HCT116 (cell line): ENCODE results near the gene ABHD10. TPM values are rescaled to one million over a fixed set of nuclear protein-coding genes. Genes with fewer than 3 reads are reported as not detected.

Source experiments
- ATAC-seq: fragments of 200-7000 bp; cut with Tn5 transposase; 2 replicates; pipeline ENCODE4 v1.9.1; 2020; ENCODE audit warnings: mild to moderate bottlenecking, moderate library complexity
- BruUV-seq: library from RNA; stranded (reverse); fragments of 400-500 nt; replicated peaks from 2 replicates; lab custom pipeline; 2021; lab: Mats Ljungman, UMichigan
- CTCF ChIA-PET: fragments of 300-600 bp; sonication (Branson Sonifier 250); formaldehyde crosslinking; loops from one replicate; lab custom pipeline; 2021; ENCODE audit warnings: antibody characterized with exemption; lab: Charles Lee
- POLR2A ChIA-PET: fragments of 300-600, 350-600 bp; sonication (Branson Sonifier 250); formaldehyde crosslinking; loops from one replicate; lab custom pipeline; 2021; ENCODE audit warnings: antibody characterized with exemption; lab: Charles Lee
- RAD21 ChIA-PET, 2 experiments: fragments of 300-600 bp; sonication (Branson Sonifier 250); formaldehyde crosslinking; loops; one replicate each; lab custom pipeline; 2023; ENCODE audit warnings: low total read pairs in 2 of 2; ENCODE audit not compliant: uncharacterized antibody in 2 of 2, unreplicated experiment in 2 of 2, low non-redundant PET in 1 of 2; lab: Charles Lee
- DNase-seq: peaks from one replicate; pipeline ENCODE4 v3.0.0-alpha.2; 2010; ENCODE audit warnings: low read depth, low spot score
- H2AFZ ChIP-seq: fragments of 200-600 bp; shearing (Covaris generic), sonication (generic); 2 replicates; pipeline ENCODE4 v1.6.1; 2017; ENCODE audit warnings: low read depth, mixed run types, mixed read lengths, antibody characterized with exemption, low read length; ENCODE audit not compliant: poor library complexity, severe bottlenecking
- H3K27ac ChIP-seq: 2 replicates; pipeline ENCODE4 v1.5.1; 2012; ENCODE audit warnings: low read depth, low read length
- H3K27me3 ChIP-seq: fragments of 200-600 bp; sonication (generic); 2 replicates; pipeline ENCODE4 v1.6.1; 2016; ENCODE audit warnings: mixed run types, low read length, mixed read lengths; ENCODE audit not compliant: insufficient read depth
- H3K36me3 ChIP-seq, 2 experiments: fragments of 200-500 bp in 1 of 2; fragments of 200-600 bp in 1 of 2; sonication (Bioruptor generic) in 1 of 2; sonication (generic) in 1 of 2; 2 replicates each; pipeline versions ENCODE4 v1.5.1 to v1.6.1; 2014 to 2016; ENCODE audit warnings: low read length in 2 of 2, inconsistent platforms in 1 of 2, mixed read lengths in 1 of 2, mixed run types in 1 of 2; ENCODE audit not compliant: insufficient read depth in 2 of 2, control insufficient read depth in 1 of 2
- H3K4me1 ChIP-seq, 2 experiments: fragments of 200-600 bp in 1 of 2; sonication (generic) in 1 of 2; 2 replicates each; pipeline versions ENCODE4 v1.5.1 to v1.6.1; 2012 to 2017; ENCODE audit warnings: low read length in 2 of 2, inconsistent platforms in 1 of 2, mild to moderate bottlenecking in 1 of 2, mixed read lengths in 1 of 2, mixed run types in 1 of 2, moderate library complexity in 1 of 2; ENCODE audit not compliant: insufficient read depth in 2 of 2, control insufficient read depth in 1 of 2
- H3K4me2 ChIP-seq: fragments of 200-600 bp; sonication (generic); 2 replicates; pipeline ENCODE4 v1.6.1; 2017; ENCODE audit warnings: mixed run types, low read length, mixed read lengths
- H3K4me3 ChIP-seq, 2 experiments: fragments of 200-600 bp in 1 of 2; sonication (generic) in 1 of 2; replicated peaks in 1 of 2; 2 replicates each; pipeline ENCODE4 v1.5.1; 2011 to 2016; ENCODE audit warnings: low read length in 2 of 2, control low read depth in 1 of 2, low read depth in 1 of 2, mild to moderate bottlenecking in 1 of 2, mixed read lengths in 1 of 2, mixed run types in 1 of 2
- H3K79me2 ChIP-seq: fragments of 200-600 bp; sonication (generic); 2 replicates; pipeline ENCODE4 v1.6.1; 2017; ENCODE audit warnings: mild to moderate bottlenecking, mixed run types, low read length, moderate library complexity, mixed read lengths; ENCODE audit not compliant: insufficient read depth
- H3K9ac ChIP-seq: fragments of 200-600 bp; sonication (generic); 2 replicates; pipeline ENCODE4 v1.6.1; 2016; ENCODE audit warnings: low read length, mixed read lengths
- H3K9me2 ChIP-seq: fragments of 200-600 bp; sonication (generic), shearing (Covaris generic); 2 replicates; pipeline ENCODE4 v1.6.1; 2017; ENCODE audit warnings: mixed run types, mild to moderate bottlenecking, moderate library complexity; ENCODE audit not compliant: insufficient read depth
- H3K9me3 ChIP-seq, 2 experiments: fragments of 200-500 bp in 1 of 2; fragments of 200-600 bp in 1 of 2; sonication (Bioruptor generic) in 1 of 2; sonication (generic) in 1 of 2; 2 replicates each; pipeline ENCODE4 v1.6.1; 2014 to 2017; ENCODE audit warnings: low read length in 2 of 2, mixed read lengths in 2 of 2, inconsistent platforms in 1 of 2, low read depth in 1 of 2, mild to moderate bottlenecking in 1 of 2, mixed run types in 1 of 2, moderate library complexity in 1 of 2; ENCODE audit not compliant: control insufficient read depth in 1 of 2, insufficient read depth in 1 of 2
- H4K20me1 ChIP-seq: fragments of 200-600 bp; sonication (generic), shearing (Covaris generic); 2 replicates; pipeline ENCODE4 v1.6.1; 2017; ENCODE audit warnings: mixed run types, mild to moderate bottlenecking, moderate library complexity; ENCODE audit not compliant: insufficient read depth
- EZH2 ChIP-seq: fragments of 200-600 bp; sonication (generic); IDR thresholded peaks from 2 replicates; pipeline ENCODE4 v1.6.1; 2017; ENCODE audit warnings: antibody characterized with exemption, mixed run types
- FOSL1 ChIP-seq: IDR thresholded peaks from 2 replicates; pipeline ENCODE4 v1.6.1; 2012; ENCODE audit warnings: low read depth
- JUND ChIP-seq: IDR thresholded peaks from 2 replicates; pipeline ENCODE4 v1.6.1; 2012
- POLR2AphosphoS5 ChIP-seq: IDR thresholded peaks from 2 replicates; pipeline ENCODE4 v1.6.1; 2011; ENCODE audit warnings: mild to moderate bottlenecking, low read depth, low read length, moderate library complexity
- RAD21 ChIP-seq: IDR thresholded peaks from 2 replicates; pipeline ENCODE4 v1.6.1; 2012; ENCODE audit warnings: low read depth, mild to moderate bottlenecking
- ZFX ChIP-seq: fragments of 450-650 bp; IDR thresholded peaks from 2 replicates; pipeline ENCODE4 v1.6.1; 2017
- ZNF274 ChIP-seq: fragments of 200-500 bp; sonication (Bioruptor generic); IDR thresholded peaks from 2 replicates; pipeline ENCODE4 v1.6.1; 2014; ENCODE audit warnings: mild to moderate bottlenecking, low read depth, low read length, inconsistent platforms
- intact Hi-C: fragments of 100-400 bp; cut with micrococcal nuclease; formaldehyde crosslinking; loops from 2 replicates; pipeline ENCODE4 v1.10.0; 2022
- total RNA-seq: library from RNA; stranded (reverse); gene quantifications from one replicate; pipeline ENCODE4 v1.2.1, GENCODE V29; 2021; ENCODE audit not compliant: unreplicated experiment
- TF ChIP-seq, protein P1 (sequence below): IDR thresholded peaks from 2 replicates; pipeline ENCODE4 v1.6.1; 2011; ENCODE audit warnings: mild to moderate bottlenecking, low read length, moderate library complexity; ENCODE audit not compliant: insufficient replicate concordance; ENCODE audit errors: extremely low read depth
- TF ChIP-seq, protein P2 (sequence below): IDR thresholded peaks from 2 replicates; pipeline ENCODE4 v1.6.1; 2012

ABHD10 gene
- total RNA-seq, 1 experiment from 2014 or later, result 295 TPM

DNA sequence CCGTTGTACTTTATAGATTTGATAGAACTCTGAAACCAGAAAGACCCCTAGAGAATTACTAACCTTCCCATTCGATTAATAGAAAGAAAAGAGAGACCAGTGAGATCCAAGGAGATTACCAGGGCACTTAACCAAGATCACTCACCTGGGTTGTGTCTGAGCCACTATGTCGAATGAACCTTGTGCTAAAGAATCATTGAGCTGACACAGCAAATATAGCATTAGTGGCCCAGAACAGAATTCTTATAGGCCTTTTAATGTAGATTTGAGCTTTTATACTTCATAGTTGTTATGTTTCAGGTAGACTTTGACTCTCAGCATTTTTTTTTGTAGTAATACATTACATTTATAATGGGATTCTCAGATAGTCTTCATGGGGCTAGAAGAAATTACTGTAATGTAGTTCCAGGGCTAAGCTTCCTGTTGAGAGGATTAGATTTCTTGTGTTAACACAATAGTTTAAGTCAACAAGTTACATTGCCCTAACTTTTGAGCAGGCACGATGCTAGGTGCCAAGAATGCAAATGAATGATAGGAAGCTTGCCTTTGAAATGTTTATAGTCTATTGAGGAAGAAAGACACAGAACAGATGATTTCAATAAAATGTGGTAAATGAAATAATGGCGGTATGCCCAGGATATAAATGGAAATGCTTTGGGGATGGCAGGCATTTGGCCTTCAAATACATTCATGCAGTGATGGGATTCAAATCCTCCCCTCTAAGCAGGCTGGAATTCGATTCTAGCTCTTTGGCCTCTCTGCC is 24.4 kb upstream of the ABHD10 start (continued):
- TF ChIP-seq EZH2, result no peak
- TF ChIP-seq, protein P1, sequence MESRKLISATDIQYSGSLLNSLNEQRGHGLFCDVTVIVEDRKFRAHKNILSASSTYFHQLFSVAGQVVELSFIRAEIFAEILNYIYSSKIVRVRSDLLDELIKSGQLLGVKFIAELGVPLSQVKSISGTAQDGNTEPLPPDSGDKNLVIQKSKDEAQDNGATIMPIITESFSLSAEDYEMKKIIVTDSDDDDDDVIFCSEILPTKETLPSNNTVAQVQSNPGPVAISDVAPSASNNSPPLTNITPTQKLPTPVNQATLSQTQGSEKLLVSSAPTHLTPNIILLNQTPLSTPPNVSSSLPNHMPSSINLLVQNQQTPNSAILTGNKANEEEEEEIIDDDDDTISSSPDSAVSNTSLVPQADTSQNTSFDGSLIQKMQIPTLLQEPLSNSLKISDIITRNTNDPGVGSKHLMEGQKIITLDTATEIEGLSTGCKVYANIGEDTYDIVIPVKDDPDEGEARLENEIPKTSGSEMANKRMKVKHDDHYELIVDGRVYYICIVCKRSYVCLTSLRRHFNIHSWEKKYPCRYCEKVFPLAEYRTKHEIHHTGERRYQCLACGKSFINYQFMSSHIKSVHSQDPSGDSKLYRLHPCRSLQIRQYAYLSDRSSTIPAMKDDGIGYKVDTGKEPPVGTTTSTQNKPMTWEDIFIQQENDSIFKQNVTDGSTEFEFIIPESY, result no peak
- no peak for TF ChIP-seq POLR2AphosphoS5
- no peak for TF ChIP-seq ZNF274
- TF ChIP-seq, protein P2, sequence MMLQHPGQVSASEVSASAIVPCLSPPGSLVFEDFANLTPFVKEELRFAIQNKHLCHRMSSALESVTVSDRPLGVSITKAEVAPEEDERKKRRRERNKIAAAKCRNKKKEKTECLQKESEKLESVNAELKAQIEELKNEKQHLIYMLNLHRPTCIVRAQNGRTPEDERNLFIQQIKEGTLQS, result no peak
- TF ChIP-seq ZFX, result no peak

DNA sequence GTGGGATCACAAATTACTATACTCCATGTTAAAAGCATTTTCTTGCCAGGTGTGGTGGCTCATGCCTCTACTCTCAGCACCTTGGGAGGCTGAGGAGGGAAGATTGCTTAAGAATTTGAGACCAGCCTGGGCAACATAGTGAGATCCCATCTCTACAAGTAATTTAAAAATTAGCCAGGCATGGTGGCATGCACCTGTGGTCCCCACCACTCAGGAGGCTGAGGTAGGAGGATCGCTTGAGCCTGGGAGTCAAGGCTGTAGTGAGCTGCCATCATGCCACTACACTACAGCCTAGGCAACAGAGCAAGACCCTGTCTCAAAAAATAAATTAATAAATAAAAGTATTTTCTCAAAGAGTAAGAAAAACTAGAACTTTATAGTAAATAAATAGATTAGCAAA is 22.9 kb upstream of the ABHD10 start:
- H3K27me3 ChIP-seq, result no peaks in the 10 kb centered on the region
- H3K9ac ChIP-seq, result no peak overlapping the region
- no TSS peak for BruUV-seq
- H3K27ac ChIP-seq, result peak overlapping the region; percentile 85
- DNase-seq, result no peak
- TF ChIP-seq RAD21, result no peak
- TF ChIP-seq, protein P2, result no peak
- TF ChIP-seq FOSL1, result no peak
- TF ChIP-seq JUND, result no peak
- no peaks in the 10 kb centered on the region for H4K20me1 ChIP-seq
- intact Hi-C loops, result no loop called here
- CTCF ChIA-PET, result interaction anchor here (0.7 to 1.8 kb wide), 3 partner anchors 11 to 61 kb away, joined by 3 to 4 read pairs (median 3); partner anchors contain the start of gene ABHD10
- POLR2A ChIA-PET, result interaction anchor here (0.8 to 2.2 kb wide), 5 partner anchors 10 to 38 kb away, joined by 3 to 7 read pairs (median 6); partner anchors contain the start of gene ABHD10
- H3K9me2 ChIP-seq, result no peaks in the 10 kb centered on the region
- no peak overlapping the region for H2AFZ ChIP-seq
- H3K4me1 ChIP-seq, result peaks cover 26 to 27% of the 10 kb centered on the region in 2 experiments
- H3K79me2 ChIP-seq, result no peaks in the 10 kb centered on the region
- no peak overlapping the region for H3K4me2 ChIP-seq
- no peak for ATAC-seq
- peaks cover 18 to 45% of the 10 kb centered on the region in 2 experiments; a peak in 2 of 4 replicates for H3K36me3 ChIP-seq
- no peak overlapping the region for H3K4me3 ChIP-seq
- RAD21 ChIA-PET, result no interaction called here
- H3K9me3 ChIP-seq, result no peaks in the 10 kb centered on the region
